Measurements from ENCODE around the gene CCDC88C. TPM values are rescaled to one million over a fixed set of nuclear protein-coding genes. Genes with fewer than 3 reads are reported as not detected.

Gene CCDC88C
- total RNA-seq, 1 donor from 2014 or later, result 68.0 TPM

DNA sequence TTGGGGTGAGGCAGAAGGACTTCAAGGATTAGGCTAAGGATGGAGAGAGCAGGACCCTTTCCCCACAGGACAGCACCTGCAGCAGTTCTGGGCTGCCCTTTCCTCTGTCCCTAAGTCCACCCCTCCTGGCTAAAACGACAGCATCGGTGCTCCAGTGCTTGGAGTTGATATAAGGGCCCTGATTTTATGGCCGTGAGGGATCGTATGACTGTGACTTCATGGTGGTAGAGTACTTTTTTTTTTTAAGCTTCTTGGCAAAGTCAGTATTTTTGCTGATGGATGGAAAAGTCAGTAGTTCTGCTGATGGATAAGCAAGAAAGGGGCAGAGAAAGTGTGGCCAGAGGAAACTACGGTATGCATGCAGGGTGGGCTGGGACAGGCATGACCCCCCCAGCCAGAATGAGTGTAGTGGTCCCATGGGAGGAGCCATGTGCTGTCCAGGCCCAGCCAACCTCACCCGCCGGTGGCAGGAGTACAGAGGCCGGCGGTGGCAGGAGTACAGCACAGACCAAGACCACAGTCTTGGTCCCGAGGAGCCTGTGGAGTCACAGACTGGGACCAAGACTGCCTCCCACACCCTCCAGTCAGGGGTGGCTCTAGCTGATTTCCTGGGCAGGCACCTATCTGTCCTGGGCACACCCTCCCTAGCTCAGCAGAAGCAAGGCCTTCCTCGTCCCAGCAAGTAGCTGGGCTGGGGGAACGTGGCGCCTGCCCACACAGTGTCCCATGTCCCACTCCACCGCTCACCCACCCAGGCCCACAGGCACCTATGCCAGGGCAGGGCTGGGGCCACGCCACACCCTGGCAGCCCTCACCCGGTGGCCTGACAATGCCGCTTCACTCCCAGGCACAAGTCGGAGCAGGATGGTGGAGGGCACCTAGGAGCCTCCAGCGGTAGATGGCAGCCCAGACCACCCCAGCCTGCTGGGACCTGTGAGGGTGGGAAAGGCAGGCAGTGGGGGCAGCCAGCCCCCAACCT is 46.3 kb downstream of the CCDC88C start:
- DNase-seq, result no peak
- H3K9me3 Mint-ChIP-seq (ENCODE audit: unreplicated experiment), result peaks cover 28% of the 10 kb centered on the region
- TF ChIP-seq, protein P1, sequence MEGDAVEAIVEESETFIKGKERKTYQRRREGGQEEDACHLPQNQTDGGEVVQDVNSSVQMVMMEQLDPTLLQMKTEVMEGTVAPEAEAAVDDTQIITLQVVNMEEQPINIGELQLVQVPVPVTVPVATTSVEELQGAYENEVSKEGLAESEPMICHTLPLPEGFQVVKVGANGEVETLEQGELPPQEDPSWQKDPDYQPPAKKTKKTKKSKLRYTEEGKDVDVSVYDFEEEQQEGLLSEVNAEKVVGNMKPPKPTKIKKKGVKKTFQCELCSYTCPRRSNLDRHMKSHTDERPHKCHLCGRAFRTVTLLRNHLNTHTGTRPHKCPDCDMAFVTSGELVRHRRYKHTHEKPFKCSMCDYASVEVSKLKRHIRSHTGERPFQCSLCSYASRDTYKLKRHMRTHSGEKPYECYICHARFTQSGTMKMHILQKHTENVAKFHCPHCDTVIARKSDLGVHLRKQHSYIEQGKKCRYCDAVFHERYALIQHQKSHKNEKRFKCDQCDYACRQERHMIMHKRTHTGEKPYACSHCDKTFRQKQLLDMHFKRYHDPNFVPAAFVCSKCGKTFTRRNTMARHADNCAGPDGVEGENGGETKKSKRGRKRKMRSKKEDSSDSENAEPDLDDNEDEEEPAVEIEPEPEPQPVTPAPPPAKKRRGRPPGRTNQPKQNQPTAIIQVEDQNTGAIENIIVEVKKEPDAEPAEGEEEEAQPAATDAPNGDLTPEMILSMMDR (IDR thresholded peaks at IDR 0.05; ENCODE audit: partially characterized antibody, unreplicated experiment), result no peak
- H3K4me3 Mint-ChIP-seq (ENCODE audit: unreplicated experiment), result peak overlapping the region; percentile 73
- H3K36me3 Mint-ChIP-seq (ENCODE audit: unreplicated experiment), result no peaks in the 10 kb centered on the region
- peaks cover 34% of the 10 kb centered on the region for H3K27me3 Mint-ChIP-seq (ENCODE audit: unreplicated experiment)
- peaks cover 76% of the 10 kb centered on the region for H3K4me1 Mint-ChIP-seq (ENCODE audit: low read depth, unreplicated experiment)
- H3K27ac Mint-ChIP-seq (ENCODE audit: unreplicated experiment), result no peak overlapping the region

GRCh38 chr14:91369628-91370445 is 47.8 kb downstream of the CCDC88C start:
- TF ChIP-seq, protein P1 (IDR thresholded peaks at IDR 0.05; ENCODE audit: partially characterized antibody, unreplicated experiment), result no peak
- Mint-ChIP-seq H3K9me3 (ENCODE audit: unreplicated experiment) (peaks cover 23% of the 10 kb centered on the region), H3K27me3 (ENCODE audit: unreplicated experiment) (peaks cover 26% of the 10 kb centered on the region), H3K27ac (ENCODE audit: unreplicated experiment) (peak overlapping the region; percentile 94), H3K4me3 (ENCODE audit: unreplicated experiment) (peak overlapping the region; percentile 59), H3K36me3 (ENCODE audit: unreplicated experiment) (no peaks in the 10 kb centered on the region), H3K4me1 (ENCODE audit: low read depth, unreplicated experiment) (peaks cover 65% of the 10 kb centered on the region)
- peak; percentile 65 for DNase-seq

GRCh38 chr14:91368776-91369416 is 48.7 kb downstream of the CCDC88C start:
- Mint-ChIP-seq H3K9me3 (ENCODE audit: unreplicated experiment) (peaks cover 14% of the 10 kb centered on the region), H3K27ac (ENCODE audit: unreplicated experiment) (peak overlapping the region; percentile 94), H3K4me1 (ENCODE audit: low read depth, unreplicated experiment) (peaks cover 58% of the 10 kb centered on the region), H3K27me3 (ENCODE audit: unreplicated experiment) (peaks cover 20% of the 10 kb centered on the region), H3K36me3 (ENCODE audit: unreplicated experiment) (no peaks in the 10 kb centered on the region), H3K4me3 (ENCODE audit: unreplicated experiment) (peak overlapping the region; percentile 67)
- TF ChIP-seq, protein P1 (IDR thresholded peaks at IDR 0.05; ENCODE audit: partially characterized antibody, unreplicated experiment), result no peak
- DNase-seq, result no peak

- Mint-ChIP-seq H3K4me1 (ENCODE audit: low read depth, unreplicated experiment) (peaks cover 50% of the 10 kb centered on the region), H3K4me3 (ENCODE audit: unreplicated experiment) (no peak overlapping the region), H3K27me3 (ENCODE audit: unreplicated experiment) (peaks cover 13% of the 10 kb centered on the region), H3K9me3 (ENCODE audit: unreplicated experiment) (peaks cover 6% of the 10 kb centered on the region), H3K36me3 (ENCODE audit: unreplicated experiment) (no peaks in the 10 kb centered on the region), H3K27ac (ENCODE audit: unreplicated experiment) (no peak overlapping the region)
- TF ChIP-seq, protein P1 (IDR thresholded peaks at IDR 0.05; ENCODE audit: partially characterized antibody, unreplicated experiment), result no peak
- no peak for DNase-seq
These were observed 50.1 kb downstream of the CCDC88C start for GRCh38 chr14:91367173-91368171.

Measured in glutamatergic neuron (in vitro differentiated cells).